GM19463 (cell line): ENCODE measurements around the gene GPR22.

ENCODE experiments used
- ATAC-seq: cut with Tn5 transposase; IDR thresholded peaks from one replicate; pipeline ENCODE4 v1.9.1; 2021; ENCODE audit warnings: mild to moderate bottlenecking, moderate library complexity; ENCODE audit not compliant: unreplicated experiment

Gene GPR22

GRCh38 chr7:107469929-107470328 lies at the start of gene GPR22:
GPR22 (plus strand) TSS chr7:107470057; CDS start chr7:107474061, 4,004 bp downstream.
- no peak for ATAC-seq

DNA sequence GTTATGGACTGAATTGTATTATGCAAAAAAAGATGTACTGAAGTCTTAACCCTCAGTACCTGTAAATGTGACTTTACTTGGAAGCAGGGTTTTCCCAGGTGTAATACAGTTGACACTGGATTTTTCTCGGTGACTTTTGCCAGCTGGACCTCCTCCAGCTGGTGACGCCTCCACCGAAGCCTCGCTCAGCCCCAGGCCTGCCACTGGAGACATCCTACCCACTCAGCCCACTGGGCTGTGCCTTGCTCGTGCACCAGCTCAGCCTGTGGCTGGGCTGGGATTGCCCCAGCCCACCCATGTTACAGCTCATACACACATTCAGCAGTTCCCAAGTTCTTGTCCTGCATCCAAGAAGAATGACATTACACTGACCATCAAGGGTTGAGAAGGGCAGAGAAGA lies 42.4 kb upstream of the GPR22 start:
- no peak for ATAC-seq

GRCh38 chr7:107428642-107429041 lies 41.2 kb upstream of the GPR22 start:
- ATAC-seq, result no peak

DNA sequence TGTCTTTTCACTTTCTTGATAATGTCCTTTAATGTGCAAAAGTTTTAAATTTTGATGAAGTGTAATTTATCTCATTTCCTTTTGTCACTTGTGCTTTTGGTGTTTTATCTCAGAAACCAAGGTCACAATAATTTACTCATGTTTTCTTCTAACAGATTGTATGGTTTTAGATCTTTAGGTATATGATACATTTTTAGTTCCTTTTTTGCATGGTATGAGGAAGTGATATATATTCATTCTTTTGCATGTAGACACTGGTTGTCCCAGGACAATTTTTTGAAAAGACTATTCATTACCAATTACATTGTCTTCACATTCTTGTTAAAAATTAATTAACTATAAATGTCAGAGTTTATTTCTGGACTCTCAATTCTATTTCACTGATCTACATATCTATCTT lies 39.8 kb upstream of the GPR22 start:
- ATAC-seq, result no peak

GRCh38 chr7:107432261-107432660 lies 37.6 kb upstream of the GPR22 start:
- no peak for ATAC-seq

- ATAC-seq, result no peak
Observed at GRCh38 chr7:107435749-107436148, 34.1 kb upstream of the GPR22 start.

- no peak for ATAC-seq
Observed at GRCh38 chr7:107439025-107439424, 30.8 kb upstream of the GPR22 start.

- no peak for ATAC-seq
Observed at GRCh38 chr7:107441581-107442422, 28.1 kb upstream of the GPR22 start.

GRCh38 chr7:107442678-107443077 lies 27.2 kb upstream of the GPR22 start:
- no peak for ATAC-seq

DNA sequence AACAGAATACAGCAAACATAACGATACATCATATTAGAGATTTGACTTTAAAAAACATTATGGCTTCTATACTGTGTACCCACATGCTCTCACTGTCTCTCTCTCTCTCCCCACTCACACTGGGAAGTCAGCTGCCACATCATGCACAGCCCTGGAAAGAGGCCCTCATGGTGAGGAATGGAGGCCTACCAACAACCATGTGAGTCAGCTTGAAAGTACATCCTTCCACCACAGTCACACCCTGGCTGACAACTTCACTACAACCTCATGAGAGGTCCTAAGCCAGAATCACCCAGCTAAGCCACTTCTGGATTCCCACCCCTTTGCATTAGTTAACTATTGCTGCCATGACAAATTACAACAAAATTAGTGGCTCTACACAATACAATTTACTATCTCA lies 23.3 kb upstream of the GPR22 start:
- no peak for ATAC-seq

DNA sequence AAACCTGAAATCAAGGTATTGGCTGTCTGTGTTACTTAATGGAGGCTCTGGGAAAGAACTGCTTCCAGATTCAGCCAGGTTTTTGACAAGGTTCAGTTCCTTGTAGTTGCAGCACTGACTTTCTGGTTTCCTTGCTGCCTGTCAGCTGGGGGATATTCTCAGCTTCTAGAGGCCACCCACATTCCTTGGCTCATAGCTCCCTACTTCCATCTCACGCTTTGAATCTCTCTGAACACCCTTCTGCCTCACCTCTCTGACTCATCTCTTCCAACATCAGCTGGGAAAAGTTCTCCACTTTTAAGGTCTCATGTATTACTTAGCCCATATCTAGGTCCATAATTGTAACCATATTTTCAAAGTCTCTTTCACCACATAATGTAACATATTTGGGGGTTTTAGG lies 22.9 kb upstream of the GPR22 start:
- ATAC-seq, result no peak

GRCh38 chr7:107450970-107451369 lies 18.9 kb upstream of the GPR22 start:
- no peak for ATAC-seq

- no peak for ATAC-seq
Observed at GRCh38 chr7:107453388-107453787, 16.5 kb upstream of the GPR22 start.

GRCh38 chr7:107461938-107462533 lies 7.8 kb upstream of the GPR22 start:
- ATAC-seq, result no peak

- peak; percentile 76 for ATAC-seq
Observed at GRCh38 chr7:107463139-107464078, 6.4 kb upstream of the GPR22 start.

DNA sequence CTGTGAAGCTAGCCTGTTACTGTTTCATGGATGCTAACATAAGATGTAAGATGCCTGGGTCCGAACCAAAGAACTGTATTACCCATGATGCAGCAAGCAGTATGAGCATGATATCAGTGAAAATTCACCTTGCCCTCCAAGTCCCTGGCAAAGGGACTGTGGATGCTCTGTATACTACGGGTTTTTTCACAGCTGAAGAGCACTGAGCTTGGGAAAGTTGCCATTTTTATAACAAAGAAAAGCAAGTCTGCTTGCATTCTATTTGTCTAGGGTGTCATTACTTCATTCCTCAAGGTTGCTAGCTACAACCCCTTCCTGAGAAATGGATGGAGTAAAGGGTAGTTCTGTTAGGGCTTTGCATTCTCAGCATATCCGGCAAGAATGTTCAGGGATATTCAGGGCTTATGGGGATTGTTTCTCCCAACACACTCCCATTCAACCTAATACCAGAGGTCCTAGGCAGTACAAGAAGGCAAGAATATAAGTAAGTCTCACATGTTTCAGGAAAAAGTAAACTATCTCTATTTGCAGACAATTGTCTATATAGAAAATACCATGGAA lies 5.1 kb upstream of the GPR22 start:
- ATAC-seq, result no peak

GRCh38 chr7:107467972-107468371 lies 1.9 kb upstream of the GPR22 start:
- no peak for ATAC-seq

DNA sequence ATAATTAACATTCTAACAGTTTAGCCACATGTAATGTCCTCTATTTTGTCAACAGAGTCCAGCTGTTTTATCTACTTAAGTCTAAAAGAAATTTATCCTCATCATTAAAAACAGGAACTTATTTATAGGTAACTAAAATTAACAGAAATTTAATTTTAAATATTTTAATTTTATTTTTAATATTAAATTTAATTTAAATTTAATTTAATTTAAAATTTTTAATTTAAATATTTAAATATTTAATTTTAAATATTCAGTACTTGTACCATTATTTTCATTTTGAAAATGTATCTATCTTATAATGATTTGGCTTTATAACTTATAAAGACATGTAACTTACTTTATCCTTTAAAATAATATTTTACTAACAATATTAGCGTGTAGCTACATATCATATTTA lies 1.0 kb upstream of the GPR22 start:
- ATAC-seq, result no peak

GRCh38 chr7:107471292-107472070 lies 1.6 kb downstream of the GPR22 start:
- ATAC-seq, result no peak

DNA sequence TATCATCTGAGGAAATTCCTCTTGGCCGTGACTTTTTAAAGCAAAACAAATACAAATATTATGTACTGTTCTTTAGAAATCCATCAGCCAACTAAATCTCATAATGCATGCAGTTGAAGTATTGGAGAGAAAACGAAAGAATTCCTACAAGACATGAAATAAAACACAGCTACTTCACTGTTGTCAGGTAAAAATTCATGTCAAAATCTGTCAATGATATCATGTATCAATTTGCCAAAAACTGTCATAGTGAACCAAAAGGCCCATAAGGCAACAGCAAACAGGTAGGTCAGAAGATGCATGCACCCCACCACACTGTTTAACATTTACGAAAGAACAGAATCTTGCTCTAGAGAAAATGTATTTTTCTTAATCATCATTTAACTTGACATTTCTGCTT lies 2.3 kb downstream of the GPR22 start:
- ATAC-seq, result no peak
